Uterus (tissue), 4 donors: ENCODE results near the gene HS3ST4. TPM values are rescaled to one million over a fixed set of nuclear protein-coding genes. Genes with fewer than 3 reads are reported as not detected.

ENCODE experiments used
- DNase-seq, 2 donors: peaks; one replicate each; pipeline ENCODE4 v3.0.0-alpha.2; 2019 to 2020
- H3K27ac ChIP-seq, 2 donors: fragments of 200-600 bp; sonication (generic); 1 replicate in 1 of 2; 2 replicates in 1 of 2; pipeline ENCODE4 v1.5.1; 2016 to 2018
- H3K27me3 ChIP-seq, 2 donors: fragments of 200-600 bp; sonication (generic); one replicate each; pipeline ENCODE4 v1.5.1; 2018 to 2019; ENCODE audit warnings: control low read depth in 1 of 2
- H3K36me3 ChIP-seq, 2 donors: fragments of 200-600 bp; sonication (generic); one replicate each; pipeline ENCODE4 v1.5.1; 2019; ENCODE audit warnings: control low read depth in 1 of 2
- H3K4me1 ChIP-seq, 2 donors: fragments of 200-600 bp; sonication (generic); one replicate each; pipeline ENCODE4 v1.5.1; 2018 to 2019; ENCODE audit warnings: control low read depth in 1 of 2
- H3K4me3 ChIP-seq, 2 donors: fragments of 200-600 bp; sonication (generic); 1 replicate in 1 of 2; 2 replicates in 1 of 2; pipeline ENCODE4 v1.5.1; 2018 to 2019; ENCODE audit warnings: mild to moderate bottlenecking in 1 of 2
- H3K9me3 ChIP-seq, 2 donors: fragments of 200-600 bp; sonication (generic); one replicate each; pipeline ENCODE4 v1.5.1; 2019; ENCODE audit warnings: control low read depth in 1 of 2
- POLR2A ChIP-seq, 2 donors: fragments of 450-650 bp; IDR thresholded peaks; one replicate each; pipeline ENCODE4 v1.6.1; 2016; ENCODE audit warnings: antibody characterized with exemption in 2 of 2, mild to moderate bottlenecking in 1 of 2, moderate library complexity in 1 of 2
- intact Hi-C: fragments of 100-400 bp; cut with DNase I; formaldehyde crosslinking; loops from one replicate; pipeline ENCODE4 v1.15.1; 2023; ENCODE audit warnings: low total_unique reads
- total RNA-seq, 4 donors: library from RNA; depleted of rRNA in 3 of 4; stranded (reverse); fragments of >200 nt in 3 of 4; gene quantifications; one replicate each; pipeline versions ENCODE4 v1.1.0 to v1.2.4, GENCODE V29; 2014 to 2023
- TF ChIP-seq, protein P1 (sequence below), 4 experiments: fragments of 200-600 bp in 2 of 4; fragments of 450-650 bp in 2 of 4; sonication (generic) in 2 of 4; IDR thresholded peaks; one replicate each; pipeline ENCODE4 v1.5.1; 2016 to 2019; ENCODE audit warnings: antibody characterized with exemption in 4 of 4, mild to moderate bottlenecking in 2 of 4, moderate library complexity in 1 of 4
- donor health status: DM: yes; HTN: yes; CAD: no.

Gene HS3ST4
- total RNA-seq, 4 donors from 2014 or later: 0.14 TPM; not detected in 3

DNA sequence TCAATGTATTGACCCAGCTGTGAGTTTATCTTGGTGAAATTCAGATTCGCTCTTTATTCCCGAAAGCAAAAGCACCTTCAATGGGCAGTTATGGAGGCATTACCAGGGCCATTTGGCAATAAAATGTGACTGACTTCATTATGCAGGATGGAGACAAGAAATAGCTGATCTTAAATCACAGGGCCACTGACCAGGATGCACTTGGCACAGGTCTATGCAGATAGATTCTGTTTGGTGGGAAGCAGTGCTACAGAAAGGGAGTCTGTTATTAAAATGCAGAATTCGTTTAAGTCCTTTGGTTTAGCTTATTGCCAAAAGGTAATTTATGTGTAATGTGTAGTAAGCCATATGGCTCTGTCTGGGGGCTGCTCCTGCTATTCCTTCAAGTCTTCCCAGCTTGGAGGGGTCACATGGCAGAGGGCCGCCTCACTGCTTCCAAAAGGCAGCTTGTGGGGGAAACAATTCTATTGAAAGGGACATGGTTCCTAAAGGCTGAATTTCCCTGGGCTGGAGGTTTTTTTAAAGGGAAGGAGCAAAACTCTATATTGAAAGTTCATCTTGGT lies 239.8 kb downstream of the HS3ST4 start:
- Histone ChIP-seq H3K27me3 (no peaks in the 10 kb centered on the region), H3K36me3 (no peaks in the 10 kb centered on the region), H3K4me1 (no peaks in the 10 kb centered on the region), H3K27ac (no peak overlapping the region), H3K4me3 (no peak overlapping the region), H3K9me3 (no peaks in the 10 kb centered on the region)
- DNase-seq: no peak
- intact Hi-C loops: no loop called here
- TF ChIP-seq POLR2A (IDR thresholded peaks at IDR 0.05): no peak
- TF ChIP-seq, protein P1, sequence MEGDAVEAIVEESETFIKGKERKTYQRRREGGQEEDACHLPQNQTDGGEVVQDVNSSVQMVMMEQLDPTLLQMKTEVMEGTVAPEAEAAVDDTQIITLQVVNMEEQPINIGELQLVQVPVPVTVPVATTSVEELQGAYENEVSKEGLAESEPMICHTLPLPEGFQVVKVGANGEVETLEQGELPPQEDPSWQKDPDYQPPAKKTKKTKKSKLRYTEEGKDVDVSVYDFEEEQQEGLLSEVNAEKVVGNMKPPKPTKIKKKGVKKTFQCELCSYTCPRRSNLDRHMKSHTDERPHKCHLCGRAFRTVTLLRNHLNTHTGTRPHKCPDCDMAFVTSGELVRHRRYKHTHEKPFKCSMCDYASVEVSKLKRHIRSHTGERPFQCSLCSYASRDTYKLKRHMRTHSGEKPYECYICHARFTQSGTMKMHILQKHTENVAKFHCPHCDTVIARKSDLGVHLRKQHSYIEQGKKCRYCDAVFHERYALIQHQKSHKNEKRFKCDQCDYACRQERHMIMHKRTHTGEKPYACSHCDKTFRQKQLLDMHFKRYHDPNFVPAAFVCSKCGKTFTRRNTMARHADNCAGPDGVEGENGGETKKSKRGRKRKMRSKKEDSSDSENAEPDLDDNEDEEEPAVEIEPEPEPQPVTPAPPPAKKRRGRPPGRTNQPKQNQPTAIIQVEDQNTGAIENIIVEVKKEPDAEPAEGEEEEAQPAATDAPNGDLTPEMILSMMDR (IDR thresholded peaks at IDR 0.05): no peak

DNA sequence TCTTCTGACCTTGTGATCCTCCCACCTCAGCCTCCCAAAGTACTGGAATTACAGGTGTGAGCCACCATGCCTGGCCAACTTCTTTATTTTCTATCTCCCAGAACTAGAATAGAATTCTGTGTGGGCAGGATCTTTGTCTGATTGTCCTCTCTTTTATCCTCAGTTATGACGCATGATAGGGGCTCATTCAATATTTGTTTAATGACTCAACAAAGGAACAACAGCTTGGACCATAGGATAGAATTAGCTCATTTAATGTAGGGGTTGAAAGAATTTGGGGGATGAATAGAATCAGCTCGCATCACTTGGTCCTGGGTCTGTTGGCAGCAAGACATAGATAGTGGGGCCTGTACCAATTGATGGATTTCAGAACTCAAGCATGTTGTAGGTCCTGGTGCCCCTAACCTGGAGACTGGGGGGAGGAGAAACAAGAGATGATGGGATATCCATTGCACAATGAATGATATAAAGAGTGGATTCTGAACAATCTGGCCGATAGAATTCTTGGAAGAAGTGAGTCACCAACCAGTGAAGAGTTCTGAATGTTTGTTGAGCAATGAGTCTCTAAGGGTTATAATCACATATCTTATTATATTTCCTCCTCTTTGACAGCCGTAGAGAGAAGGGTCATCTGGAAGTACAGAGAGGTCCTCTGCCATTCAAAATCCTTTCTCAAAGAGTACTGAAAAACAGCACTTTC lies 250.2 kb downstream of the HS3ST4 start:
- Histone ChIP-seq H3K36me3 (no peaks in the 10 kb centered on the region), H3K27me3 (no peaks in the 10 kb centered on the region), H3K4me3 (no peak overlapping the region), H3K9me3 (no peaks in the 10 kb centered on the region), H3K4me1 (no peaks in the 10 kb centered on the region), H3K27ac (no peak overlapping the region)
- intact Hi-C loops: no loop called here
- no peak for DNase-seq
- TF ChIP-seq POLR2A (IDR thresholded peaks at IDR 0.05): no peak
- TF ChIP-seq, protein P1 (IDR thresholded peaks at IDR 0.05): no peak

- TF ChIP-seq, protein P1 (IDR thresholded peaks at IDR 0.05): no peak
- no peak for TF ChIP-seq POLR2A (IDR thresholded peaks at IDR 0.05)
- Histone ChIP-seq H3K9me3 (no peaks in the 10 kb centered on the region), H3K4me3 (no peak overlapping the region), H3K27me3 (no peaks in the 10 kb centered on the region), H3K4me1 (no peaks in the 10 kb centered on the region), H3K27ac (no peak overlapping the region), H3K36me3 (no peaks in the 10 kb centered on the region)
- DNase-seq: no peak
- intact Hi-C loops: no loop called here
These were observed 259.0 kb downstream of the HS3ST4 start for GRCh38 chr16:25950586-25951281.

GRCh38 chr16:25951999-25952398 lies 260.2 kb downstream of the HS3ST4 start:
- Histone ChIP-seq H3K36me3 (no peaks in the 10 kb centered on the region), H3K4me1 (no peaks in the 10 kb centered on the region), H3K9me3 (no peaks in the 10 kb centered on the region), H3K27me3 (no peaks in the 10 kb centered on the region), H3K27ac (no peak overlapping the region), H3K4me3 (no peak overlapping the region)
- DNase-seq: no peak
- TF ChIP-seq, protein P1 (IDR thresholded peaks at IDR 0.05): no peak
- no peak for TF ChIP-seq POLR2A (IDR thresholded peaks at IDR 0.05)
- intact Hi-C loops: no loop called here

DNA sequence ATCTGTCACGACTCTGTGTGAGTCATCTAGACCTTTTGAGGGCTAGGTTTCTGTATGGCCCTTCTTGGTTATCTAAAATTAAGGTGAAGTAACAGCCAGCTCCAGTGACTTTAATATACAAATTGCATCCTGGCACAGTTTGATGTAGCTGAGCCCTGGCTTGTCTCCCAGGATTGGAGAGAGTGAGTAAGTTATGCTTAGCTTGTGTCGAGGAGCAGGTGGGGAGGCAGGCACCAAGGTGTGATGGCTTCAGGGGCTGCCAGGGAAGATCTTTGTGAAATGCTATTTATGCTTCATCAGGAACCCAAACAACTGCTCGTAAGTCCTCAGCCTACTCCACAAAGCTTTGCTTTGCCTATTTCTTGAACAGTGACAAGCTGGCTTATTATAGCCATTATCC lies 261.2 kb downstream of the HS3ST4 start:
- intact Hi-C loops: no loop called here
- Histone ChIP-seq H3K4me3 (no peak overlapping the region), H3K4me1 (no peaks in the 10 kb centered on the region), H3K36me3 (no peaks in the 10 kb centered on the region), H3K9me3 (no peaks in the 10 kb centered on the region), H3K27ac (no peak overlapping the region), H3K27me3 (no peaks in the 10 kb centered on the region)
- TF ChIP-seq, protein P1 (IDR thresholded peaks at IDR 0.05): no peak
- TF ChIP-seq POLR2A (IDR thresholded peaks at IDR 0.05): no peak
- DNase-seq: no peak
